Nephron progenitor cell (in vitro differentiated cells): ENCODE measurements around the gene HDHD5.

ENCODE experiments used
- DNase-seq: peaks from one replicate; pipeline ENCODE4 v3.0.0; 2021
- H3K27ac Mint-ChIP-seq: 2 replicates; pipeline ENCODE4 v1.8.0; 2021; ENCODE audit warnings: mild to moderate bottlenecking, moderate library complexity, mixed read lengths
- H3K27me3 Mint-ChIP-seq: 2 replicates; pipeline ENCODE4 v1.8.0; 2021; ENCODE audit warnings: mild to moderate bottlenecking, low read depth, mixed read lengths; ENCODE audit not compliant: poor library complexity
- H3K36me3 Mint-ChIP-seq: 2 replicates; pipeline ENCODE4 v1.8.0; 2021; ENCODE audit warnings: low read depth, mixed read lengths
- H3K4me1 Mint-ChIP-seq: 2 replicates; pipeline ENCODE4 v1.8.0; 2021; ENCODE audit warnings: mixed read lengths
- H3K4me3 Mint-ChIP-seq: 2 replicates; pipeline ENCODE4 v1.8.0; 2021; ENCODE audit warnings: mild to moderate bottlenecking, moderate library complexity, mixed read lengths
- H3K9me3 Mint-ChIP-seq: 2 replicates; pipeline ENCODE4 v1.8.0; 2021; ENCODE audit warnings: mild to moderate bottlenecking, moderate library complexity, mixed read lengths
- CTCF ChIP-seq: fragments of 200-600 bp; sonication (generic); IDR thresholded peaks from 2 replicates; pipeline ENCODE4 v1.5.0; 2021; ENCODE audit warnings: antibody characterized with exemption

HDHD5 gene

DNA sequence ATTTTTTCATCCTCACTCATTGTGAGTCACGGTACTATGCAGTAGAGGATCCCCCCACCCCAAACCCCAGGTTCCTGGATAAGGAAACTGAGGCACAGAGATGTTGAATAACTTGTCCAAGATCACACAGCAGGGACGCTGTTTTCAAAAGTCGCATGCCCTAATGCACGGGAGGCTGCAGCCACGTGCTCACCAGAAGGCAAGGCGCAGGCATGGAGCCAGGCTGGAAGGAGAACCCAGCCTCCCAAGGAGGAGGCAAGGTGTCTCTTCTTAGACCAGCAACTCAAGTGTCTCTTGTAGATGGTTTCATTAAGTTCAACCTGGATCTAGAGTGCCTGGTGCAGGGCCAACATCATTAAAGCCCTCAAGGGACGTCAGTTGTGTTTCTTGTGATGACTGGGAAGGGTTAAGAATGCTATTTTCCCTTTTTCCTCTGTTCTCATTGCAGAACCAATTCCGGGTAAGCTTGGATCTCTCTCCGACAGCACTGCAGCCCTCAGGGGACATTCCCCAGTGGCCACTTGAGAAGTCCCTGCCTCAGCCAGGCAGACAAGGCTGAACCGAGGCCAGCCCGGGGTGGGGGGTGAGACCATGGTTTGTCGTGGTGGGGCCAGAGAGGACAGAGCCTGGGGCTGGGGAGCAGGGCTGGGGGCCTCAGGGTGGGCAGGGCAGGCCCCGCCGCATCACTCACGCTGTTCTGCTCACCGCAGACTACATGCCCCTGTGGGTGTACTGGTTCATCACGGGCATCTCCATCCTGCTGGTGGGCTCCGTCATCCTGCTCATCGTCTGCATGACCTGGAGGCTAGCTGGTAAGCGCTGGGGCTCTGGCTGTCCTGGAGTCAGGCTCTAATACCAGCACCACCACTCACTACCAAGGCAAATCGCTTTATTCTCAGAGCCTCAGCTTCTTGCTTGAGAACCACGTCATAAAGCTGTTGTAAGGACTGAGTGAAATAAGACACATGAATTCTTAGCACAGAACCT, 53.6 kb downstream of the HDHD5 start:
- no peak overlapping the region for H3K27ac Mint-ChIP-seq
- no peaks in the 10 kb centered on the region for H3K9me3 Mint-ChIP-seq
- H3K4me3 Mint-ChIP-seq, result no peak overlapping the region
- H3K4me1 Mint-ChIP-seq, result peaks cover 15% of the 10 kb centered on the region
- H3K36me3 Mint-ChIP-seq, result no peaks in the 10 kb centered on the region
- no peak for DNase-seq
- peaks cover 2% of the 10 kb centered on the region for H3K27me3 Mint-ChIP-seq
- TF ChIP-seq CTCF, result no peak

DNA sequence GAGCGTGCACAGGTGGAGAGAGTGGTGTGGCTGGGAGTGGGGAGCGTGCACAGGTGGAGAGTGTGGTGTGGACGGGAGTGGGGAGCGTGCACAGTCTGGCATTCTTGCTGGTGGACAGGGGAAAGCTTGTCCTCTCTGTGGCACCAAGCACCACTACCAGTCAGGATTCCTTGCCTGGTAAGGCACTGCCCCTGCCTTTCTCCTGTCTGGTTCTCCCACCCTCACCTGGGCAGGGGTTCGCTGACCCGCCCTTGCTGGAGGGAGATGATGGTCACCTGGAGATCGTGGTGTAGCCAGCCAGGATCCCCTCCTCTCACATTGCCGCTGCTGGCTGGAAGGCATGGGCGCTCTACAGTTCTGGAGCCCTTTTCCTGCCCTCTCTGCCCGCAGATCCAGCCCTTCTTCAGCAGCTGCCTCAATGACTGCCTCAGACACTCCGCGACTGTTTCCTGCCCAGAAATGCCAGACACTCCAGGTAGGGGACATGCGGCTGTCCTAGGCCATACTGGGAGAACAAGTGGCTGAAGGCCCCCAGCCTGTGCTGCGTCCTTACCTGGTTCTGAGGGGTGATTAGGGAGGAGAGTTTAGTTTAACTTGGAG, 54.6 kb downstream of the HDHD5 start:
- H3K4me1 Mint-ChIP-seq, result peaks cover 15% of the 10 kb centered on the region
- no peak for TF ChIP-seq CTCF
- no peaks in the 10 kb centered on the region for H3K9me3 Mint-ChIP-seq
- no peak for DNase-seq
- H3K36me3 Mint-ChIP-seq, result no peaks in the 10 kb centered on the region
- H3K27ac Mint-ChIP-seq, result no peak overlapping the region
- H3K27me3 Mint-ChIP-seq, result peaks cover 2% of the 10 kb centered on the region
- no peak overlapping the region for H3K4me3 Mint-ChIP-seq

DNA sequence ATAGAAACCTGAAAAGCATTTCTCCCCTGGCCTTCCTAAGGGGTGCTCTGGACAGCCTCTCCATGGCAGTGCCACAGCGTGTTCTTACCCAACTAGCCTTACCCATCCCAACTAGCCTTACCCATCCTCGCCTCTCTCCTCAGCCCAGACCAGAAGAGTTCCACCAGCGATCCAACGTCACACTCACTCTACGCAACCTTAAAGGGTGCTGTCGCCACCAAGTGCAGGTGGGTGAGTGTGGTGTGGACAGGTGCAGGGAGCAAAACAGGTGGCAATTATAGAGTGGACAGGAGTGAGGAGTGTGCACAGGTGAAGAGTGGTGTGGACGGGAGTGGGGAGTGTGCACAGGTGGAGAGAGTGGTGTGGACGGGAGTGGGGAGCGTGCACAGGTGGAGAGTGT, 55.7 kb downstream of the HDHD5 start:
- peaks cover 2% of the 10 kb centered on the region for H3K27me3 Mint-ChIP-seq
- H3K9me3 Mint-ChIP-seq, result no peaks in the 10 kb centered on the region
- TF ChIP-seq CTCF, result no peak
- peaks cover 15% of the 10 kb centered on the region for H3K4me1 Mint-ChIP-seq
- no peak for DNase-seq
- no peak overlapping the region for H3K4me3 Mint-ChIP-seq
- H3K36me3 Mint-ChIP-seq, result no peaks in the 10 kb centered on the region
- H3K27ac Mint-ChIP-seq, result no peak overlapping the region

DNA sequence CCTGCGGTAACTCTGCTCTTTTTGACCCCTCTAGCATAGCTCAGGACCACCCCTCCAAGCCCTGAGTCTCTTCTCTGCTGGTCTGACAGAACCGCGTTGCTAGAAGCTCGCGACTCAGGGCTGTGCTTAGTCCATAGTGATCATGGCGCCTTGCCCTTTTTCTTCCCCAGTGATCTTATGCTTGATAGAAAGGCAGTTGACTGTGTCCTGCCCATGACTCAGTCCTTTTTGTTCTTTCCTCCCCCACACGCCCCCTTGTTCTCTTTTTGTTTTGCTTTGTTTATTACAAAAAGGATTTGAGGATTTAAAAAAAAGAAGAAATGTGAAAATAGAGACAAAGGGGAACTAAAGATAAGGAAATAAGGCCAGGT, 56.8 kb downstream of the HDHD5 start:
- Mint-ChIP-seq H3K27ac (no peak overlapping the region), H3K27me3 (peaks cover 2% of the 10 kb centered on the region), H3K4me1 (peaks cover 14% of the 10 kb centered on the region), H3K9me3 (no peaks in the 10 kb centered on the region), H3K36me3 (no peaks in the 10 kb centered on the region), H3K4me3 (no peak overlapping the region)
- DNase-seq, result no peak
- no peak for TF ChIP-seq CTCF

DNA sequence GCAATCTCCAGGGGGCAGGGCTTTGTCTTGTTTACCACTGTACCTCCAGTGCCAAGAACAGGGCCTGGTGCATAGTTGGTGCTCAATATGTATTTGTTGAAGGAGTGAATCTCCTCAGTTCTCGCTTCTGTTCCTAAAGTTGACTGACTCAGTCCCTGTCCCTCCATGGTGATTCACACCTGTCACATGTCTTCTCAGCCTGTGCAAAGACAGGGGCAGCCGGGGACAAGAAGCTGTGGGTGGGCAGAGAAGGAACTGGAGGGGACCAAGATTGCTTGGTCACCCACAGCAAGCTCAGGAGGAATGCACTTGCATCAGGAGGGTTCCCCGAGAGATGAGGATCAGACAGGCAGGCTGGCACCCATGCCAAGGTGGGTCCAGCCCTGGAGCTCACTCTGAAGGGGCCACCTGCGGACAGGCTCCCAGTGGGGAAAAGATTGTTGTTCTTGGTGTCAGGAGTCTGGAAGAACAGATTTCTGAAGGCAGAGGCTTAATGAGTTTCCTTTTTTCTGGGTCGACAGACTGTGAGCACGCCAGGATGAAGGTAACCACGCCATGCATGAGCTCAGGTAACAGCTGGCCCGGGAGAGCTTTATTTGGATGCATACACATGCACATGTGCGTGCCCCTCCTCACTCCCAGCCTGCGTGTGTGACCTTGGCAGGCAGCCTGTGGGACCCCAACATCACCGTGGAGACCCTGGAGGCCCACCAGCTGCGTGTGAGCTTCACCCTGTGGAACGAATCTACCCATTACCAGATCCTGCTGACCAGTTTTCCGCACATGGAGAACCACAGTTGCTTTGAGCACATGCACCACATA, 57.4 kb downstream of the HDHD5 start:
- Mint-ChIP-seq H3K27ac (no peak overlapping the region), H3K9me3 (no peaks in the 10 kb centered on the region), H3K36me3 (no peaks in the 10 kb centered on the region), H3K27me3 (peaks cover 2% of the 10 kb centered on the region), H3K4me3 (no peak overlapping the region), H3K4me1 (peaks cover 8% of the 10 kb centered on the region)
- DNase-seq, result no peak
- no peak for TF ChIP-seq CTCF
